ENCODE results near the gene FOXI3.
A peak's percentile ranks its signal among the peaks of the same experiment; 100 is the strongest.
"Not testable (repeated sequence)": the region's sequence is repeated elsewhere in the genome, so short reads cannot be mapped to it uniquely, and the experiment has no call there.

The FOXI3 gene

DNA sequence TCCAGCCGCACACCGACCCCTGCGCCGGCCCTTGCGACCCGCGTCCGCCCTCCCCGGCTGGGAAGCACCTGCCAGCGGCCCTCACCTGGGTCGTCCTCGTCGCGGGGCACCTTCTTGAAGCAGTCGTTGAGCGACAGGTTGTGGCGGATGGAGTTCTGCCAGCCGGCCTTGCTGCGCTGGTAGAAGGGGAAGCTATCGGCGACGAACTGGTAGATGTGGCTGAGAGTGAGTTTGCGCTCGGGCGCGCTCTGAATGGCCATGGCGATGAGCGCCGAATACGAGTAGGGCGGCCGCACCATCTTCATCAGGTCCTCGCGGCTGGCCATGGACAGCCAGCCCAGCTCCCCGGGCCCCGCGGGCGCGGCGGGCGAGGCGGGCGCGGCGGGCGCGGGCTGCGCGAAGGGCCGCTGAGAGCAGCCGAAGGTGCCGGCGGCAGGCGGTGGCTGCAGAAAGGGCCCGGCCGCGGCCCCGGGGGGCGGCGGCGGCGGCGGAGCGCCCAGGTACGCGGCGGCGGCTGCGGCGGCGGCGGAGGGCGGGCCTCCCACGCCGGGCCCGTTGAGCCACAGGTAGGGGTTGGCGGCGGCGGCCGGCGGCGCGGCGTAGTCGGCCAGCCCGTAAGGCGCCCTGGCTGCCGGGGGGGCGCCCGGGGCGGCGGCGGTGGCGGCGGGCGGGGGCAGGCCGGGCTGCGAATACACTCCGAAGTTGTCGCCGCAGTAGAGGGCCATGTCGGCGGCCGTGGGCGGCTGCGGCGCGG lies 505 bp downstream of the FOXI3 start:
- no peaks in the 10 kb centered on the region for H3K36me3 Mint-ChIP-seq (ENCODE audit: low read depth)
- ATAC-seq (peak; percentile 36), DNase-seq (peak; percentile 8)

GRCh38 chr2:88450925-88451810 lies 1.3 kb downstream of the FOXI3 start:
- Mint-ChIP-seq H3K36me3 (ENCODE audit: low read depth) (no peaks in the 10 kb centered on the region), H3K4me1 (peaks cover 9% of the 10 kb centered on the region), H3K4me3 (peak overlapping the region; percentile 56), H3K27me3 (peaks cover 69% of the 10 kb centered on the region), H3K27ac (no peak overlapping the region), H3K9me3 (no peaks in the 10 kb centered on the region)
- no peak for ATAC-seq
- no peak for DNase-seq

More for the DNA sequence above, 505 bp downstream of the FOXI3 start:
- no peak overlapping the region for H3K27ac Mint-ChIP-seq
- H3K4me1 Mint-ChIP-seq, result peaks cover 9% of the 10 kb centered on the region
- H3K9me3 Mint-ChIP-seq, result no peaks in the 10 kb centered on the region
- H3K27me3 Mint-ChIP-seq, result peaks cover 70% of the 10 kb centered on the region
- H3K4me3 Mint-ChIP-seq, result peak overlapping the region; percentile 56

DNA sequence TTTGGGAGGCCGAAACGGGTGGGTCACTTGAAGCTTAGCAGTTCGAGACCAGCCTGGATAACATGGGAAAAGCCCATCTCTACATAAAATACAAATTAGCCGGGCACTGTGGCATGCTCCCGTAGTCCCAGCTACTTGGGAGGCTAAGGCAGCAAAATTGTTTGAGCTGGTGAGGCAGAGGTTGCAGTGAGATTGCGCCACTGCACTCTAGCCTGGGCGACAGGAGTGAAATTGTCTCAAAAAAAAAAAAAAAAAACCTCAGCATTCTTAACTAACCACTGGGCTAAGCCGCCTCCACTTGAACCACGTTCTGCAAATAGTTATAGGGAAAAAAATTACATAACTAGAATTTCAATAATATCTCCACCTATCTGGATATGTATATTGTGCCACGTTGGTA lies 2.3 kb downstream of the FOXI3 start:
- H3K27ac Mint-ChIP-seq, result no peak overlapping the region
- H3K9me3 Mint-ChIP-seq, result no peaks in the 10 kb centered on the region
- ATAC-seq (no peak), DNase-seq (no peak)
- no peaks in the 10 kb centered on the region for H3K36me3 Mint-ChIP-seq (ENCODE audit: low read depth)
- peaks cover 65% of the 10 kb centered on the region for H3K27me3 Mint-ChIP-seq
- peaks cover 9% of the 10 kb centered on the region for H3K4me1 Mint-ChIP-seq
- no peak overlapping the region for H3K4me3 Mint-ChIP-seq

- peaks cover 9% of the 10 kb centered on the region for H3K4me1 Mint-ChIP-seq
- no peaks in the 10 kb centered on the region for H3K9me3 Mint-ChIP-seq
- peaks cover 61% of the 10 kb centered on the region for H3K27me3 Mint-ChIP-seq
- DNase-seq (no peak), ATAC-seq (no peak)
- no peaks in the 10 kb centered on the region for H3K36me3 Mint-ChIP-seq (ENCODE audit: low read depth)
- no peak overlapping the region for H3K27ac Mint-ChIP-seq
- no peak overlapping the region for H3K4me3 Mint-ChIP-seq
Observed at GRCh38 chr2:88448248-88448647, 4.2 kb downstream of the FOXI3 start.

GRCh38 chr2:88443353-88443938 lies 9.0 kb downstream of the FOXI3 start:
- Mint-ChIP-seq H3K4me1 (no peaks in the 10 kb centered on the region), H3K27ac (no peak overlapping the region), H3K4me3 (no peak overlapping the region), H3K9me3 (no peaks in the 10 kb centered on the region), H3K36me3 (ENCODE audit: low read depth) (no peaks in the 10 kb centered on the region), H3K27me3 (peaks cover 52% of the 10 kb centered on the region)
- DNase-seq (no peak), ATAC-seq (no peak)

DNA sequence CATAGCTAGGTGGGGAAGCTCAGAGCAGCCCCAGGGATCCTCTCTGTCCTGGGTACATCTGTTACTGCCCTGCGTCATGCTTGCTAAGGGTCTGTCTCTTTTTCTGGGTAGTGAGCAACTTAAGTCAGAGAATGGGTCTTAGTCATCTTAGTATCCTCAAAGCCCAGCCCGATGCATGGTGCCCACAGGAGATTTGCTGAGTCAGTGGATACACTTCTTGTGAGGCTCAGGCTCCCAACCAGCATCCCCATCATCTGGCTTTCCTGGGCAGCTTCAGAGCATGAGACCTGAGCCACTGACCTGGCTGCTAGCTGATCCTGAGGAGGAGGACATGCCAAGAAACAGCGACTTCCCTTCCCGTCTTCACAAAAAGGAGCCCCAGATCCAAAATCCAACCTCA lies 10.0 kb downstream of the FOXI3 start:
- DNase-seq (no peak), ATAC-seq (no peak)
- Mint-ChIP-seq H3K27me3 (peaks cover 47% of the 10 kb centered on the region), H3K27ac (no peak overlapping the region), H3K4me3 (no peak overlapping the region), H3K9me3 (no peaks in the 10 kb centered on the region), H3K36me3 (ENCODE audit: low read depth) (no peaks in the 10 kb centered on the region), H3K4me1 (no peaks in the 10 kb centered on the region)

GRCh38 chr2:88442061-88442460 lies 10.4 kb downstream of the FOXI3 start:
- Mint-ChIP-seq H3K27me3 (peaks cover 46% of the 10 kb centered on the region), H3K4me3 (no peak overlapping the region), H3K9me3 (no peaks in the 10 kb centered on the region), H3K27ac (no peak overlapping the region), H3K36me3 (ENCODE audit: low read depth) (no peaks in the 10 kb centered on the region), H3K4me1 (no peaks in the 10 kb centered on the region)
- ATAC-seq (no peak), DNase-seq (no peak)

DNA sequence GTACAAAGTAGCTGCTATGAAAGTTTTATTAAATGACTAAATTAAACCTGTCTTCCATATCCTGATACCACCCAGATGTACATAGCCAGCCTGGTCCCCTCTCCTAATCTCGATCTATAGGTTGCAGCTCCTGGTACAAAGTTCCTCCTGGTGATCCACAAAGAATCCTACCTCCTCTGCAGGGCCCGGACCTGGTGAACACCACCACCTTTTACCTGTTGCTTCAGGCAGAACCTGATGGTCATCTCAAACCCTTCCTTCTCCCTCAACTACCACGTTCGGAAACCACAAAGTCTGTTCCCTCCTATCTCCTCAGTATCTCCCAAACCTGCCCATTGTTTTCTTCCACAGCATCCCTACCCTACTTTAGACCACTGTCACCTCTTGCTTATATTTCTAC lies 15.5 kb downstream of the FOXI3 start:
- H3K27me3 Mint-ChIP-seq, result peaks cover 37% of the 10 kb centered on the region
- H3K9me3 Mint-ChIP-seq, result no peaks in the 10 kb centered on the region
- no peak for DNase-seq
- no peaks in the 10 kb centered on the region for H3K4me1 Mint-ChIP-seq
- ATAC-seq, result no peak
- H3K27ac Mint-ChIP-seq, result no peak overlapping the region
- no peaks in the 10 kb centered on the region for H3K36me3 Mint-ChIP-seq (ENCODE audit: low read depth)
- H3K4me3 Mint-ChIP-seq, result no peak overlapping the region

GRCh38 chr2:88429929-88430328 lies 22.6 kb downstream of the FOXI3 start:
- Mint-ChIP-seq H3K4me3 (no peak overlapping the region), H3K9me3 (no peaks in the 10 kb centered on the region), H3K4me1 (no peaks in the 10 kb centered on the region), H3K27ac (no peak overlapping the region), H3K36me3 (ENCODE audit: low read depth) (no peaks in the 10 kb centered on the region), H3K27me3 (peaks cover 2% of the 10 kb centered on the region)
- DNase-seq (no peak), ATAC-seq (no peak)

DNA sequence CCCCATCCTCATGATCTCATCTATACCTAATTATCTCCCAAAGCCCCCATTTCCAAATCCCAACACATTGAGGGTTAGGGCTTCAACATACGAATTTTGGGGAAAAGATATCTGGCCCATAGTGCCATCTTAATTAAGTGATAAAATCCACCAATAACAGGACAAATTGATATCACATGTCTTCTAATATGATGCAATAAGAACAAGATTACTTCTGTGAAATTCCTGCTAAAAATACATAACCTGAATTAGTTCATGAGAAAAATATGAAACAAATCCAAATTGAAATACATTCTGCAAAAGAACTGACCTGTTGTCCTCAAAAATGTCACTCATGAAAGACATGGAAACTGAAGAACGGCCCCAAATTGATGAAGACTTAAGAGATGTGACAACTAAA lies 28.8 kb downstream of the FOXI3 start:
- Mint-ChIP-seq H3K4me1 (no peaks in the 10 kb centered on the region), H3K27me3 (peaks cover 14% of the 10 kb centered on the region), H3K4me3 (no peak overlapping the region), H3K27ac (no peak overlapping the region), H3K9me3 (no peaks in the 10 kb centered on the region), H3K36me3 (ENCODE audit: low read depth) (no peaks in the 10 kb centered on the region)
- DNase-seq, result no peak
- ATAC-seq, result no peak

DNA sequence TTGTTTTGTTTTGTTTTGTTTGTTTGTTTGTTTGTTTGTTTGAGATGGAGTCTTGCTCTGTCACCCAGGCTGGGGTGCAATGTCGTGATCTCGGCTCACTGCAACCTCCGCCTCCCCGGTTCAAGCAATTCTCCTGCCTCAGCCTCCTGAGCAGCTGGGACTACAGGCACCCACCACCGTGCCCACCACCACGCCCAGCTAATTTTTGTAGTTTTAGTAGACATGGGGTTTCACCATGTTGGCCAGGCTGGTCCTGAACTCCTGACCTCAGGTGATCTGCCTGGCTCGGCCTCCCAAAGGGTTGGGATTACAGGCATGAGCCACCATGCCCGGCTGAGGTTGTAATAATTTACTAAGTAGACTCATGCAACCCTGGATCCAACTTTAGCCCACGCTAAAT lies 33.4 kb downstream of the FOXI3 start:
- not testable (repeated sequence) for H3K36me3 Mint-ChIP-seq (ENCODE audit: low read depth); ATAC-seq; H3K4me1 Mint-ChIP-seq; DNase-seq; H3K4me3 Mint-ChIP-seq; H3K27ac Mint-ChIP-seq; H3K9me3 Mint-ChIP-seq
- peaks cover 17% of the 10 kb centered on the region for H3K27me3 Mint-ChIP-seq

DNA sequence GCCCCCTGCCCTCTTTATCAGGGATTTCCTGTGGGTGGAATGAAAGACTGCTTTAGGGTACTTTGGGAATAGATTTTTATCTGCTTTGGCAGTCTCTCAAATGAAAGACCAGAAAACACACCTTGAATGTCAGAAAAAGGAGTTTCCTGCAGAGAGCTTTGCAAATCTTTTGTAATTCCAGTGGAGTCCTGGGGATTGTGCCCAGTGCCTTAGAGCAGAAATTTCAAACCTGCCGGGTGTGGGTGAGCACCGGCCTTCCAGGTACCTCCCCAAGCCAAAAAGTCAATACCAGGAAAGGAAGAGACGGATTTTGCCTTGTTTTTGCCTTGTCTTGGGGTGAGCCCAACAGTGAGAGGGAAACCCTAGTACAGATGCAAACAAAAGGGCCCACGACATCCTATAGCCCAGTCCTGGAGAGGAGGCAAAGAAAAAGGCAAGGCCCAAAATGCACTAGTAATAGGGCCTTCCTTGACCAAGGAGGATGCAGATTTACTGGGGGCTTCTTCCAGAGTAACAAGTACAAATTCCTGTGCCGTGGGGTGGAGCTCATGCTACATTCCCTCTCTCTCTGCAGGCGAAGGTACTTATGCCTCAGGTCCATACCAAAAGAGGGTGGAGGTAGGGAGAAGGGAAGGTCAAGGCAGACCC lies 36.4 kb downstream of the FOXI3 start:
- Mint-ChIP-seq H3K36me3 (ENCODE audit: low read depth) (no peaks in the 10 kb centered on the region), H3K4me1 (no peaks in the 10 kb centered on the region), H3K27me3 (peaks cover 11% of the 10 kb centered on the region), H3K9me3 (no peaks in the 10 kb centered on the region), H3K4me3 (no peak overlapping the region), H3K27ac (no peak overlapping the region)
- no peak for DNase-seq
- no peak for ATAC-seq

- not testable (repeated sequence) for DNase-seq, H3K9me3 Mint-ChIP-seq, H3K27ac Mint-ChIP-seq
Observed at GRCh38 chr2:88408870-88409269, 43.6 kb downstream of the FOXI3 start.

DNA sequence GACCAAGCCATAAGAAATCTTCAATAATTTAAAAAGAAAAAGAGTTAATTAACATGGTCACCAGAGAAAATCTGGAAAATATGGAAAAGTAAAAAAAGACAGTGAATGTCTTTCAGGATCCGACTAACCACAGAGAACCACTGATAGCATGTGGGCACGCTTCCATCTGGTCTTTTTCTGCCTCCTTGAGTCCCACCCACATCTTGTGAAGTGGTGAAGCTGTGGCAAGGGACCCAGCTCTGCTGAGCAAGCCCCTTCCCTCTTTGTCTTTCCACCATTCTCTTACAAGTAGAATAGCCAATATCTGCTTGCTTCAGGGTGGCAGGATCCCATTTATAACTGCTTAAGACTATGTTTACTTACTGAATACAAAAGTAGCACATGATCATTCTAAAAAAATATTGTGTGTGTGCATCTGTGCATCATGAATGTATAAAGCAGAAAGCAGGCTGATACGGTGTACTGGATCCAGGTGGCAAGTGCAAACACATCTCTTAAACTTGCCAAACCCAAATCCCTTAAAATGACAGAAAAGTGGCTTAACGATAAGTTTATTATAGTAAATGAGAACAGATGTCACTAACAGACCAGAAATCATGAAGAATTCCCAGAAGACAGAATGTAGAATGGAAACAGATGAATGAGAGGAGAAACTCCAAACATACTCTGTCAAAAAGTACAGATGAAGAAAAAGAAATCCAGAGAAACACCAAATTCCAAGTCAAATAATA lies 52.3 kb downstream of the FOXI3 start:
- DNase-seq (no peak), ATAC-seq (no peak)
- no peak overlapping the region for H3K27ac Mint-ChIP-seq
- no peaks in the 10 kb centered on the region for H3K36me3 Mint-ChIP-seq (ENCODE audit: low read depth)
- no peaks in the 10 kb centered on the region for H3K9me3 Mint-ChIP-seq
- H3K27me3 Mint-ChIP-seq, result peaks cover 17% of the 10 kb centered on the region
- H3K4me3 Mint-ChIP-seq, result no peak overlapping the region
- H3K4me1 Mint-ChIP-seq, result no peaks in the 10 kb centered on the region

More at GRCh38 chr2:88408870-88409269, 43.6 kb downstream of the FOXI3 start:
- not testable (repeated sequence) for H3K27me3 Mint-ChIP-seq; ATAC-seq; H3K4me3 Mint-ChIP-seq; H3K36me3 Mint-ChIP-seq (ENCODE audit: low read depth); H3K4me1 Mint-ChIP-seq
